Tibial artery (tissue), 4 donors: ENCODE measurements around the gene ZNF654.

Source experiments
- DNase-seq, 2 donors: peaks; one replicate each; pipeline ENCODE4 v3.0.0-alpha.2; 2019
- H3K27ac ChIP-seq, 2 donors: fragments of 200-600 bp; sonication (generic) in 1 of 2; 1 replicate in 1 of 2; 2 replicates in 1 of 2; pipeline ENCODE4 v1.5.1; 2018 to 2019; ENCODE audit warnings: mild to moderate bottlenecking in 1 of 2
- H3K27me3 ChIP-seq, 2 donors: fragments of 200-600 bp; sonication (generic) in 1 of 2; one replicate each; pipeline versions ENCODE4 v1.5.1 to v1.6.0; 2016 to 2019
- H3K36me3 ChIP-seq, 3 donors: fragments of 200-600 bp; sonication (generic) in 2 of 3; one replicate each; pipeline ENCODE4 v1.5.1; 2016 to 2019; ENCODE audit warnings: mild to moderate bottlenecking in 2 of 3
- H3K4me1 ChIP-seq, 4 donors: fragments of 200-600 bp; sonication (generic) in 2 of 4; 1 replicate in 3 of 4; 2 replicates in 1 of 4; pipeline ENCODE4 v1.5.1; 2016 to 2019
- H3K4me3 ChIP-seq, 2 donors: fragments of 200-600 bp; sonication (generic) in 1 of 2; 1 replicate in 1 of 2; 2 replicates in 1 of 2; pipeline ENCODE4 v1.5.1; 2018 to 2019; ENCODE audit warnings: mild to moderate bottlenecking in 2 of 2
- H3K9me3 ChIP-seq, 3 donors: fragments of 200-600 bp; sonication (generic) in 1 of 3; one replicate each; pipeline ENCODE4 v1.5.1; 2016 to 2019
- CTCF ChIP-seq, 2 experiments: fragments of 200-600 bp in 1 of 2; fragments of 450-650 bp in 1 of 2; IDR thresholded peaks; one replicate each; pipeline ENCODE4 v1.5.1; 2017 to 2019; ENCODE audit warnings: antibody characterized with exemption in 2 of 2, mild to moderate bottlenecking in 1 of 2, moderate library complexity in 1 of 2
- intact Hi-C: fragments of 100-400 bp; cut with DNase I; formaldehyde crosslinking; loops from one replicate; pipeline ENCODE4 v1.15.0; 2023; ENCODE audit warnings: low total_unique reads

The ZNF654 gene

GRCh38 chr3:88044411-88044810, 14.6 kb upstream of the ZNF654 start:
- Histone ChIP-seq H3K9me3 (no peaks in the 10 kb centered on the region), H3K4me3 (no peak overlapping the region), H3K4me1 (no peaks in the 10 kb centered on the region), H3K27me3 (no peaks in the 10 kb centered on the region), H3K36me3 (no peaks in the 10 kb centered on the region), H3K27ac (peak overlapping the region in 1 of 2 donors; percentile 15)
- no peak for DNase-seq
- intact Hi-C loops, result no loop called here
- no peak for TF ChIP-seq CTCF (IDR thresholded peaks at IDR 0.05)

GRCh38 chr3:88046766-88047165, 12.3 kb upstream of the ZNF654 start:
- H3K4me1 ChIP-seq, result no peaks in the 10 kb centered on the region
- intact Hi-C loops, result no loop called here
- TF ChIP-seq CTCF (IDR thresholded peaks at IDR 0.05), result no peak
- no peaks in the 10 kb centered on the region for H3K36me3 ChIP-seq
- H3K9me3 ChIP-seq, result no peaks in the 10 kb centered on the region
- DNase-seq, result no peak
- no peak overlapping the region for H3K4me3 ChIP-seq
- no peaks in the 10 kb centered on the region for H3K27me3 ChIP-seq
- H3K27ac ChIP-seq, result no peak overlapping the region

- no peaks in the 10 kb centered on the region for H3K27me3 ChIP-seq
- intact Hi-C loops, result loop anchor here (5.0 kb wide), 1 partner anchor 90 kb away; the partner anchor contains the start of gene C3orf38
- H3K36me3 ChIP-seq, result peaks cover 15 to 22% (median 16%) of the 10 kb centered on the region in 3 donors
- H3K9me3 ChIP-seq, result no peaks in the 10 kb centered on the region
- peak in 1 of 2 experiments; percentile 8 for TF ChIP-seq CTCF (IDR thresholded peaks at IDR 0.05)
- H3K4me3 ChIP-seq, result peak overlapping the region; percentile 70 to 85
- H3K27ac ChIP-seq, result peak overlapping the region; percentile 87 to 98
- peaks cover 0 to 36% (median 18%) of the 10 kb centered on the region in 4 donors for H3K4me1 ChIP-seq
- DNase-seq, result peak in 1 of 2 donors; percentile 21
Observed at GRCh38 chr3:88057630-88058305, 1.3 kb upstream of the ZNF654 start.

DNA sequence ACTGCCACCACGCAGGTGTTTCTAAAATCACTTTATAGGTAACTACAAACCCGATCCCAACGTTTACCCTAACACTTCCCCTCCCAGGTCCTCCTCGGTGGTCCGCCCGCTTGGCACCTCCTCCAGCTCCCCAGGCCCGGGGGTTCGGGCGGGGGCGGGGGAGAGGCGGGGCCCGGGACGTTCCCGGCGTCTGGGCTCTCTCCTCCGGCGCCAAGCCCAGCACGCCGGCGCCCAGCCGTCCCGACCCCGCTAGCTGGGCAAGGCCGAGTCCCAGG, 812 bp upstream of the ZNF654 start:
- peak overlapping the region; percentile 87 to 98 for H3K27ac ChIP-seq
- H3K4me3 ChIP-seq, result peak overlapping the region; percentile 70 to 85
- H3K9me3 ChIP-seq, result no peaks in the 10 kb centered on the region
- intact Hi-C loops, result loop anchor here (5.0 kb wide), 1 partner anchor 89 kb away; the partner anchor contains the start of gene C3orf38
- peaks cover 15 to 22% (median 16%) of the 10 kb centered on the region in 3 donors for H3K36me3 ChIP-seq
- TF ChIP-seq CTCF (IDR thresholded peaks at IDR 0.05), result no peak
- DNase-seq, result no peak
- H3K4me1 ChIP-seq, result peaks cover 0 to 39% (median 18%) of the 10 kb centered on the region in 4 donors
- H3K27me3 ChIP-seq, result no peaks in the 10 kb centered on the region

DNA sequence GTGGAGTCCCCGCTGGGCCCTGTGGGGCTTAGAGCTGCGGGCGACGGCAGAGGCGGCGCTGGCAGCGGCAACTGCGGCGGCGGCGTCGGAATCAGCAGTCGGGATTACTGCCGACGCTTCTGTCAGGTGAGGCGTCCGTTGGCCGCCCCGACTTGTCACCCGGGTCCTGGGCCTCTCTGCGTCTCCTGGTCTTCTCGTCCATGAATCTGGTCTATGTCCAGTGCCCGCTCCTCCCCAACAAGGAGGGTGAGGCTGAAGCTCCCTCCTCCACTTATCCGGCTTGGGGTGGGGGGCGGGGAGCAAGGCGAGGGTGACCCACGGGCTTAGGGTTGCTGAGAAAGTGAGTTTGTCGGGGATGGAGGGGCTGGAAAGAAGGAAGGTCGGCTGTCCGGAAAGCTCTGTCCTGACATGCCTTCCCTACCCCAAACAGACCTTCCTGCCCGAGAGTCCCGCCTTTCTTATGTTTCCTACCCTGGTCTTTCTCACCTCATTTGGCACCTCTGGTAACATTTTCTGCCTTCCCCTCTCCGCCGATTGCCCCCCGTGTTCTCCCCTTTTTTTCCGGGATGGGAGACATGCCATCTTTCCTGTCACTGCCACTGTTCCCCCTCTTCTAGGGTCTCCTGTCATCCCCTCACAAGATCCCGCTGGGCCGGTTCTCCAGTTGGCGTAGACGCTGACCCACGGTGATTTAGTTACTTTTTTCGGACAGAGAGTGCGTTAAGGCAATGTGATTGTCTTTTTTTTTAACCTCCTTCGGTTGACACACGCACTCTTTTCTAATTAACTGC, 520 bp downstream of the ZNF654 start:
- Histone ChIP-seq H3K27ac (peak overlapping the region; percentile 87 to 98), H3K4me3 (peak overlapping the region; percentile 70 to 85), H3K9me3 (no peaks in the 10 kb centered on the region), H3K36me3 (peaks cover 14 to 16% (median 16%) of the 10 kb centered on the region in 3 donors), H3K27me3 (no peaks in the 10 kb centered on the region), H3K4me1 (peaks cover 0 to 50% (median 18%) of the 10 kb centered on the region in 4 donors)
- TF ChIP-seq CTCF (IDR thresholded peaks at IDR 0.05), result no peak
- peak; percentile 25 to 67 for DNase-seq
- intact Hi-C loops, result loop anchor here (5.0 kb wide), 1 partner anchor 88 kb away; the partner anchor contains the start of gene C3orf38
